ENCODE measurements around the gene ZNF425. TPM values are rescaled to one million over a fixed set of nuclear protein-coding genes. Genes with fewer than 3 reads are reported as not detected.
A peak's percentile ranks its signal among the peaks of the same experiment; 100 is the strongest.

ZNF425 gene
- 1 to 10 TPM; 1.8 to 4.8 (median 3.7) TPM for total RNA-seq

DNA sequence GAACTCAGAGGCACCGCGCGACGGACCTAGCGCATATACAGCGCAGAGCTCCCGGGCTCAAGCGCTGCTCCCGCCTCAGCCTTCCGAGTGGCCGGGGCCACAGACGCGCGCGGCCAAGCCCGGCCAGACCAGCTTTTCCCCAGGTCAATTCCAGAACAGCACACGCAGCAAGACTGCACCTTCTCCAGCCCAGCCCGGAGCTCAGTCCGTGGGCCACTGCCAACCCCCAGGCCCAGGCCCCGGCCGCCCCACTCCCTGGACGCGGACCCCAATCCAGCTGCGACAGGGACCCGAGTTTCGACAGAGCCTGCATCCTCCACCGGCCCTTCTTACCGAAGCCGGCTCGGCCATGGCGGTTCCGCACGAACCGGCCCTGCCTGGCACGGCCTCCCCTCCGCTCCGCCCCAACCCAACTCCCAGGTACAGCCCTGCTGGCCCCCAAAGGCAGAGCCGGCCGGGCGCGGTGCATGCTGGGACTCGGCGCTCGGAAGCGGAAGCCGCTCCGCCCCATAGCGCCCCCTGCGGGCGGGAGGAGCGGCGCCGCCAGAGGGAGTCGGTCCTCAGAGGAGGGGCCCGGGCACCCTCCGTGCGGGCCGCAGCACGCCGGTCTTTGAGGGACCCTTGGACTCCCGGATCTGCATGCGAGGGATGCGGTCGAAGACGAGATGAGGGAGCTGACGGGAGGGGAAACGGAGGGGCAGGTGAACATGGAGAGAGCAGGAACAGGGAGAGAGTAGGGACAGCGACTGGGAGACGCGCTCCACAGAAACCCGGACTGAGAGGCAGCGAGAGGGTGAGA, at the start of gene ZNF425:
Gene ZNF425, minus strand, starts transcription at position 462 of the 799 bp plus-strand sequence. Its CDS starts 111 bp downstream, at position 351.
- 1 to 2% methylated on average over 10 to 14 of the region's 72 CpGs for WGBS, 2 donors
- H3K27me3 ChIP-seq = no peaks in the 10 kb centered on the region
- H3K36me3 ChIP-seq = peaks cover 0 to 23% (median 6%) of the 10 kb centered on the region in 3 donors
- peak within 1 kb of the TSS; percentile 73 to 98 (median 80) for H3K4me3 ChIP-seq
- DNase-seq = peak; percentile 40
- peak within 1 kb of the TSS; percentile 91 to 98 (median 96) for H3K27ac ChIP-seq
- TF ChIP-seq POLR2A (IDR thresholded peaks at IDR 0.05) (peak in 3 of 4 donors; percentile 88 to 97 (median 95)), CTCF (IDR thresholded peaks at IDR 0.05) (peak; percentile 92 to 99 (median 98))
- H3K4me1 ChIP-seq = peaks cover 6 to 28% (median 15%) of the 10 kb centered on the region in 3 donors
- intact Hi-C loops (cut with DNase I) = no loop called here
- peaks cover 0 to 9% (median 0%) of the 10 kb centered on the region in 3 donors for H3K9me3 ChIP-seq

DNA sequence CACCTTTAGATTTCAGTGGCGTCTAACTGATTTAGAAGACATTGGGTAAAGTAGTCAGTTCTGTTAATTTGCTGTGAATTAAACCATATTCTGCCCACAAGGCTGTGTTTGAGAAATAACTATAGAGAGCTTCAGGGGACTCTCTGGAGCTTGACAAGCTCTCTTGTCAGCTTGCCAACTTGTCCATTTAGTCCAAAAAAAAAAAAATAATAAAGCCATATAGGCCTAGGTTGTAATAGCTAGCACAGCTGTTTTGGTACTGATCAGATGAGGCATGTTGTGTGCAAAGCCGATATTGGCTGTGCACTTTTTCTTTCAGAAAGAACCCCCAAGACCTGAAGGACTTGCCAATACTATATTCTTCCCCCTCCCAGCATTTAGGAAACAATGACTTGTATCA, 49.0 kb upstream of the ZNF425 start:
- no peak for DNase-seq
- intact Hi-C loops (cut with DNase I) = no loop called here
- peaks cover 6 to 97% (median 47%) of the 10 kb centered on the region in 3 donors for H3K36me3 ChIP-seq
- no peak overlapping the region for H3K27ac ChIP-seq
- H3K27me3 ChIP-seq = no peaks in the 10 kb centered on the region
- H3K9me3 ChIP-seq = no peaks in the 10 kb centered on the region
- WGBS, 2 donors = 86 to 100% methylated on average over 2 of the region's 2 CpGs
- H3K4me1 ChIP-seq = peaks cover 0 to 5% (median 0%) of the 10 kb centered on the region in 3 donors
- H3K4me3 ChIP-seq = no peak overlapping the region
- TF ChIP-seq CTCF (IDR thresholded peaks at IDR 0.05) (no peak), POLR2A (IDR thresholded peaks at IDR 0.05) (no peak)

- Histone ChIP-seq H3K27me3 (no peaks in the 10 kb centered on the region), H3K4me1 (no peaks in the 10 kb centered on the region), H3K27ac (no peak overlapping the region), H3K36me3 (peaks cover 12 to 97% (median 44%) of the 10 kb centered on the region in 3 donors), H3K9me3 (no peaks in the 10 kb centered on the region), H3K4me3 (no peak overlapping the region)
- 65 to 74% methylated on average over 1 of the region's 1 CpG for WGBS, 2 donors
- no peak for DNase-seq
- intact Hi-C loops (cut with DNase I) = no loop called here
- TF ChIP-seq POLR2A (IDR thresholded peaks at IDR 0.05) = no peak
- TF ChIP-seq CTCF (IDR thresholded peaks at IDR 0.05) = no peak
These were observed 46.4 kb upstream of the ZNF425 start for GRCh38 chr7:149172534-149172920.

DNA sequence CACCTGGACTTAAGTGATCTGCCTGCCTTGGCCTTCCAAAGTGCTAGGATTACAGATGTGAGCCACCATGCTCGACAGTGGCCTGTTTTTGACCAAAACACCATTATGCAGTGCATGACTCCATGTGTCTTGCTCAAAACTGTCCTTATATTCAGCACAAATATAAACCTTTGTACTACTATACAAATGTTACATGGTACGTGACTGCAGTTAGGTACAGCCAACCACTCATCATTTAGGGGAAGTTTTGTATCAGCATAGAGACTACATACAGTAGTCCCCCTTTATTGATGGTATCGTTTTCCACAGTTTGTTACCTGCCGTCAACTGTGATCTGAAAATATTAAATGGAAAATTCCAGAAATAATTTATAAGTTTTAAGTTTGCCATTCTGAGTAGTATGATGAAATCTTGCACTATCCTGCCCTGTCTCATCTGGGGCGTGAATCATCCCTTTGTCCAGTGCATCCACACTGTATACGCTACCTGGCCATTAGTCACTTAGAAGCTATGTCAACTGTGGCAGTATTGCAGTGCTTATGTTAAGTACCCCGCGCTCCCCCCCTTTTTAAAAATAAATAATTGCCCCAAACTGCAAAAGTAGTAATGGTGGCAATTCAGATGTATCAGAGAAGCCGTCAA, 45.9 kb upstream of the ZNF425 start:
- 67 to 75% methylated on average over 8 to 9 of the region's 9 CpGs for WGBS, 2 donors
- no peak overlapping the region for H3K27ac ChIP-seq
- no peaks in the 10 kb centered on the region for H3K27me3 ChIP-seq
- DNase-seq = no peak
- no peak for TF ChIP-seq CTCF (IDR thresholded peaks at IDR 0.05)
- TF ChIP-seq POLR2A (IDR thresholded peaks at IDR 0.05) = no peak
- no peaks in the 10 kb centered on the region for H3K9me3 ChIP-seq
- peaks cover 0 to 2% (median 0%) of the 10 kb centered on the region in 3 donors for H3K4me1 ChIP-seq
- intact Hi-C loops (cut with DNase I) = no loop called here
- H3K36me3 ChIP-seq = peaks cover 15 to 97% (median 44%) of the 10 kb centered on the region in 3 donors
- H3K4me3 ChIP-seq = no peak overlapping the region
